ENCODE data around the gene OMG.

DNA sequence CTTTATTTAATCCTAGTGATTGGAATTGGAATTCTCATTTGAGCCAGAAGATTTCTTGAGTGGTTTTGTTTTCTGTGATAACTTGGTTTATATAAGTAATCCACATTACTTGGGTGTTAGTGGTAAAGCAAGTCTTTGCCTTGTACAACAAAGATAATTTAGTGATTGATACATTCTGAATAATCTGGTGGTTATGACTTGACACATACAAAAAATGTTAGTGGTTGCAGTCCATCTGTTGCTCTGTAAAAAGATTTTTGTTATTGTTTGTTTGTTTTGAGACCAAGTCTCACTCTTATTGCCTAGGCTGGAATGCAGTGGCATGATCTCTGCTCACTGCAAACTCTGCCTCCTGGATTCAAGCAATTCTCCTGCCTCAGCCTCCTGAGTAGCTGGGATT, 13.2 kb downstream of the OMG start:
- TF ChIP-seq, protein P1, sequence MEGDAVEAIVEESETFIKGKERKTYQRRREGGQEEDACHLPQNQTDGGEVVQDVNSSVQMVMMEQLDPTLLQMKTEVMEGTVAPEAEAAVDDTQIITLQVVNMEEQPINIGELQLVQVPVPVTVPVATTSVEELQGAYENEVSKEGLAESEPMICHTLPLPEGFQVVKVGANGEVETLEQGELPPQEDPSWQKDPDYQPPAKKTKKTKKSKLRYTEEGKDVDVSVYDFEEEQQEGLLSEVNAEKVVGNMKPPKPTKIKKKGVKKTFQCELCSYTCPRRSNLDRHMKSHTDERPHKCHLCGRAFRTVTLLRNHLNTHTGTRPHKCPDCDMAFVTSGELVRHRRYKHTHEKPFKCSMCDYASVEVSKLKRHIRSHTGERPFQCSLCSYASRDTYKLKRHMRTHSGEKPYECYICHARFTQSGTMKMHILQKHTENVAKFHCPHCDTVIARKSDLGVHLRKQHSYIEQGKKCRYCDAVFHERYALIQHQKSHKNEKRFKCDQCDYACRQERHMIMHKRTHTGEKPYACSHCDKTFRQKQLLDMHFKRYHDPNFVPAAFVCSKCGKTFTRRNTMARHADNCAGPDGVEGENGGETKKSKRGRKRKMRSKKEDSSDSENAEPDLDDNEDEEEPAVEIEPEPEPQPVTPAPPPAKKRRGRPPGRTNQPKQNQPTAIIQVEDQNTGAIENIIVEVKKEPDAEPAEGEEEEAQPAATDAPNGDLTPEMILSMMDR (IDR thresholded peaks at IDR 0.05), result no peak
- TF ChIP-seq POLR2A (IDR thresholded peaks at IDR 0.05), result no peak

Measured in transverse colon (tissue), 3 donors.